Suppressor macrophage (primary cell): Measurements from ENCODE around the gene STX5.
"Not testable (repeated sequence)": the region's sequence is repeated elsewhere in the genome, so short reads cannot be mapped to it uniquely, and the experiment has no call there.

Experiments used
- DNase-seq, 4 experiments: peaks; one replicate each; pipeline ENCODE4 v3.0.0-alpha.2; 2020 to 2022

The STX5 gene

GRCh38 chr11:62782753-62783152 lies 49.1 kb downstream of the STX5 start:
- DNase-seq = no peak

- no peak for DNase-seq
These were observed 53.4 kb downstream of the STX5 start for GRCh38 chr11:62778441-62778840.

GRCh38 chr11:62777389-62777788 lies 54.5 kb downstream of the STX5 start:
- peak in 3 of 4 experiments; percentile 46 to 55 (median 51) for DNase-seq

- no peak for DNase-seq
These were observed 56.2 kb downstream of the STX5 start for GRCh38 chr11:62775646-62776045.

GRCh38 chr11:62774407-62774806 lies 57.4 kb downstream of the STX5 start:
- DNase-seq = no peak

GRCh38 chr11:62771144-62772021 lies 60.5 kb downstream of the STX5 start, which contains the start of gene TAF6L:
Gene TAF6L (plus strand): TSS chr11:62771396. CDS start chr11:62775784, 4,388 bp downstream.
- DNase-seq = peak; percentile 97 to 99 (median 98)

GRCh38 chr11:62770778-62771143 lies 61.1 kb downstream of the STX5 start:
- DNase-seq = peak in 1 of 4 experiments; percentile 37

GRCh38 chr11:62760867-62761227 lies 71.0 kb downstream of the STX5 start:
- not testable (repeated sequence) for DNase-seq

GRCh38 chr11:62757846-62758788 lies 73.7 kb downstream of the STX5 start:
- no peak for DNase-seq
